Parathyroid adenoma (tissue), 2 donors: ENCODE data around the gene PRKAR1A.

ENCODE experiments used
- H2AFZ ChIP-seq: fragments of 300-600 bp; sonication (generic); one replicate; pipeline ENCODE4 v1.7.0; 2017; ENCODE audit warnings: antibody characterized with exemption, mild to moderate bottlenecking
- H3K27ac ChIP-seq: fragments of 300-600 bp; sonication (generic); one replicate; pipeline ENCODE4 v1.7.0; 2017
- H3K27me3 ChIP-seq: fragments of 300-600 bp; sonication (generic); one replicate; pipeline ENCODE4 v1.7.0; 2017; ENCODE audit warnings: low read length; ENCODE audit not compliant: control insufficient read depth, insufficient read depth
- H3K36me3 ChIP-seq: fragments of 300-600 bp; sonication (generic); one replicate; pipeline ENCODE4 v1.7.0; 2017; ENCODE audit warnings: low read length; ENCODE audit not compliant: control insufficient read depth, insufficient read depth
- H3K4me1 ChIP-seq: fragments of 300-600 bp; sonication (generic); one replicate; pipeline ENCODE4 v1.7.0; 2017; ENCODE audit warnings: control low read depth
- H3K4me2 ChIP-seq: fragments of 300-600 bp; sonication (generic); one replicate; pipeline ENCODE4 v1.7.0; 2017; ENCODE audit warnings: low read length
- H3K4me3 ChIP-seq: fragments of 300-600 bp; sonication (generic); one replicate; pipeline ENCODE4 v1.7.0; 2017; ENCODE audit warnings: low read depth, low read length
- H3K79me2 ChIP-seq: fragments of 300-600 bp; sonication (generic); one replicate; pipeline ENCODE4 v1.7.0; 2017; ENCODE audit warnings: control low read depth
- H3K9ac ChIP-seq: fragments of 300-600 bp; sonication (generic); one replicate; pipeline ENCODE4 v1.7.0; 2017; ENCODE audit warnings: mild to moderate bottlenecking
- H3K9me3 ChIP-seq: fragments of 300-600 bp; sonication (generic); one replicate; pipeline ENCODE4 v1.7.0; 2017; ENCODE audit warnings: low read length; ENCODE audit not compliant: control insufficient read depth
- TF ChIP-seq, protein P1 (sequence below): fragments of 300-600 bp; sonication (generic); IDR thresholded peaks from one replicate; pipeline ENCODE4 v1.7.0; 2017; ENCODE audit warnings: antibody characterized with exemption, mild to moderate bottlenecking
- donor health status: primary hyperparathyroidism.

The PRKAR1A gene

DNA sequence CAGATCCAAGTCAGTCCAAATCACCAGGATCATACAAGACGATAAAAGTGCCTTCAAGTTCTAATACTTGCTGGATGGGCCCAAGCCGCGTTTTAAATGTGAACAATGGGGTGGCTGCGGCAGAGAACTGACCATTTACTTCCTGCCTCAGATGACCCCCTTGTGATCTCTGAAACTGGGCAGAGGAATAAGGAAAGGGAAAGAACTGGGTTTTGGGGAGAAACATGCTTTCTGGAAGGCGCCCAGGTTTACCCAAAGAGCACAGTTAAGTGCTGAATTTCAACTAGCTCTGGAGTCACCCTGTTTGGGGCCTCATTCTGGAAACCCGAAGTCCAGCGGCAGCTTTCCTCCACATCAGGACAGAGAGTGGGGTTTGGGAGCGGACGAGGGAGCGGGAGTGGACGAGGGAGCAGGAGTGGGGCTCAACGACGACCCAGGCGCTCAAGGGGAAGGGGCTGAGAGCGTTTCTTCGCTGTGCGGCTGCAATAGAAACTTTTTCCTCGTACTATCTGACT is 87.4 kb downstream of the PRKAR1A start:
- TF ChIP-seq, protein P1, sequence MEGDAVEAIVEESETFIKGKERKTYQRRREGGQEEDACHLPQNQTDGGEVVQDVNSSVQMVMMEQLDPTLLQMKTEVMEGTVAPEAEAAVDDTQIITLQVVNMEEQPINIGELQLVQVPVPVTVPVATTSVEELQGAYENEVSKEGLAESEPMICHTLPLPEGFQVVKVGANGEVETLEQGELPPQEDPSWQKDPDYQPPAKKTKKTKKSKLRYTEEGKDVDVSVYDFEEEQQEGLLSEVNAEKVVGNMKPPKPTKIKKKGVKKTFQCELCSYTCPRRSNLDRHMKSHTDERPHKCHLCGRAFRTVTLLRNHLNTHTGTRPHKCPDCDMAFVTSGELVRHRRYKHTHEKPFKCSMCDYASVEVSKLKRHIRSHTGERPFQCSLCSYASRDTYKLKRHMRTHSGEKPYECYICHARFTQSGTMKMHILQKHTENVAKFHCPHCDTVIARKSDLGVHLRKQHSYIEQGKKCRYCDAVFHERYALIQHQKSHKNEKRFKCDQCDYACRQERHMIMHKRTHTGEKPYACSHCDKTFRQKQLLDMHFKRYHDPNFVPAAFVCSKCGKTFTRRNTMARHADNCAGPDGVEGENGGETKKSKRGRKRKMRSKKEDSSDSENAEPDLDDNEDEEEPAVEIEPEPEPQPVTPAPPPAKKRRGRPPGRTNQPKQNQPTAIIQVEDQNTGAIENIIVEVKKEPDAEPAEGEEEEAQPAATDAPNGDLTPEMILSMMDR: no peak
- peak overlapping the region; percentile 87 for H2AFZ ChIP-seq
- H3K79me2 ChIP-seq: no peaks in the 10 kb centered on the region
- H3K4me2 ChIP-seq: peak overlapping the region; percentile 95
- no peak overlapping the region for H3K9ac ChIP-seq
- H3K4me3 ChIP-seq: peak overlapping the region; percentile 75
- H3K4me1 ChIP-seq: no peaks in the 10 kb centered on the region
- H3K27me3 ChIP-seq: no peaks in the 10 kb centered on the region
- no peaks in the 10 kb centered on the region for H3K36me3 ChIP-seq
- H3K27ac ChIP-seq: no peak overlapping the region
- no peaks in the 10 kb centered on the region for H3K9me3 ChIP-seq

DNA sequence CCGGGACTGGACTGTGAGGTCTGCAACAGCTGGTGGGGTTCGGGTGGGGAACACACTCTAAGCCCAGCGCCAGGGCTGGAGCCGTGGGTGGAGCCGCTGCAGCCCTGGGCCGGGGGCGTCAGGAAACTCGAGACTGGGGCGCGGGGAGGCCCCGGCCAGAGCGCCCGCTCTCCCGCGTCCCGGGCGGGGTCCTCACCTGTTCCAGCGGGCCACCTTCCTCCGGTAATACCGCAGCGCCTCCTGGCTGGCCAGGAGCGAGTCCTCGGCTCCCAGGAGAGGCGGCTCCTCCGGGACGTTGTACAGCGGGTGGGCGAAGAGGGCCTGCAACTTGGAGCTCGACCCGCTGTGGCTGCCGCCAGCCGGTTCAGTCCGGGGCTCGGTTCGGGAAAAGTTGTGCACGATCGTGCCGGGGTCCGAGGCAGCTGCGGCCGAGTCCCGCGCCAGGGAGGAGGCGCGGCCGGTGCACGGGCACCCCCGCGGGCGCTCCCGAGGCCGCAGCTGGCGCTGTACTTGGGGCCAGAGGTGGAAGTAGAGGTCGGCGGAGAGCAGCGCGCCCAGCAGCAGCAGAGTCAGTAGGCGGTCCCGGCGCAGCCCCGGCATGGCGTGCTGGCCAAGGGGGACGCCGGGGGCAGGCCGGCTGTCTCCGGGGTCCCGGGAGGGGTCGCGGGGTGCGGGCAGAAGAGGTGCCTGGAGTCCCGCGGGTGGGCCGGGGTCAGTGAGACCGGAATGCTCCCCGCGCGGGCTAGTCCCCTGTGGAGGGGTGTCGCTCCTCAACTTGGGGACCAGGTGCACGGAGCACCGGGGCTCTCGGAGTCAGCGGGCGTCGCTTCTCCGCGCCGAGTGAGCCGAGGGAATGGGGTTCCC is 88.1 kb downstream of the PRKAR1A start:
- H2AFZ ChIP-seq: peak overlapping the region; percentile 87
- no peak overlapping the region for H3K27ac ChIP-seq
- no peaks in the 10 kb centered on the region for H3K36me3 ChIP-seq
- no peaks in the 10 kb centered on the region for H3K79me2 ChIP-seq
- no peak overlapping the region for H3K9ac ChIP-seq
- H3K4me1 ChIP-seq: no peaks in the 10 kb centered on the region
- no peaks in the 10 kb centered on the region for H3K9me3 ChIP-seq
- peak overlapping the region; percentile 75 for H3K4me3 ChIP-seq
- no peaks in the 10 kb centered on the region for H3K27me3 ChIP-seq
- peak overlapping the region; percentile 95 for H3K4me2 ChIP-seq
- TF ChIP-seq, protein P1: peak; percentile 35
